BLaER1 (cell line): ENCODE measurements around the gene PPP1R15A.
"Not testable (repeated sequence)": the region's sequence is repeated elsewhere in the genome, so short reads cannot be mapped to it uniquely, and the experiment has no call there.

Experiments
- H3K27ac ChIP-seq: shearing (Covaris generic); formaldehyde crosslinking; 2 replicates; pipeline ENCODE4 v1.8.1; 2022
- H3K27me3 ChIP-seq: shearing (Covaris generic); formaldehyde crosslinking; 2 replicates; pipeline ENCODE4 v1.8.1; 2022
- H3K36me3 ChIP-seq: shearing (Covaris generic); formaldehyde crosslinking; 2 replicates; pipeline ENCODE4 v1.8.1; 2022
- H3K4me1 ChIP-seq: shearing (Covaris generic); formaldehyde crosslinking; 2 replicates; pipeline ENCODE4 v1.8.1; 2022
- H3K4me2 ChIP-seq: shearing (Covaris generic); formaldehyde crosslinking; 2 replicates; pipeline ENCODE4 v1.8.1; 2022
- H3K4me3 ChIP-seq: shearing (Covaris generic); formaldehyde crosslinking; 2 replicates; pipeline ENCODE4 v1.8.1; 2022
- H3K9ac ChIP-seq: shearing (Covaris generic); formaldehyde crosslinking; 2 replicates; pipeline ENCODE4 v1.8.1; 2022
- H3K9me3 ChIP-seq: shearing (Covaris generic); formaldehyde crosslinking; 2 replicates; pipeline ENCODE4 v1.8.1; 2022
- H4K20me1 ChIP-seq: shearing (Covaris generic); formaldehyde crosslinking; 2 replicates; pipeline ENCODE4 v1.8.1; 2022
- Cebpa-rat ChIP-seq: shearing (Covaris generic); IDR thresholded peaks from 2 replicates; pipeline ENCODE4 v1.8.1; 2022

Gene PPP1R15A

GRCh38 chr19:48910803-48911202 is 38.6 kb downstream of the PPP1R15A start:
- Histone ChIP-seq H3K27me3 (no peaks in the 10 kb centered on the region), H3K9me3 (no peaks in the 10 kb centered on the region), H3K36me3 (peaks cover 100% of the 10 kb centered on the region), H3K27ac (no peak overlapping the region), H3K4me3 (no peak overlapping the region), H4K20me1 (no peaks in the 10 kb centered on the region), H3K9ac (no peak overlapping the region), H3K4me1 (peaks cover 17% of the 10 kb centered on the region), H3K4me2 (no peak overlapping the region)
- TF ChIP-seq Cebpa-rat = no peak

- Histone ChIP-seq H3K27me3 (no peaks in the 10 kb centered on the region), H3K4me3 (no peak overlapping the region), H3K4me1 (peaks cover 30% of the 10 kb centered on the region), H4K20me1 (no peaks in the 10 kb centered on the region), H3K9me3 (no peaks in the 10 kb centered on the region), H3K4me2 (no peak overlapping the region), H3K36me3 (peaks cover 100% of the 10 kb centered on the region), H3K27ac (no peak overlapping the region), H3K9ac (no peak overlapping the region)
- TF ChIP-seq Cebpa-rat = no peak
Observed at GRCh38 chr19:48913114-48913889, 41.1 kb downstream of the PPP1R15A start.

DNA sequence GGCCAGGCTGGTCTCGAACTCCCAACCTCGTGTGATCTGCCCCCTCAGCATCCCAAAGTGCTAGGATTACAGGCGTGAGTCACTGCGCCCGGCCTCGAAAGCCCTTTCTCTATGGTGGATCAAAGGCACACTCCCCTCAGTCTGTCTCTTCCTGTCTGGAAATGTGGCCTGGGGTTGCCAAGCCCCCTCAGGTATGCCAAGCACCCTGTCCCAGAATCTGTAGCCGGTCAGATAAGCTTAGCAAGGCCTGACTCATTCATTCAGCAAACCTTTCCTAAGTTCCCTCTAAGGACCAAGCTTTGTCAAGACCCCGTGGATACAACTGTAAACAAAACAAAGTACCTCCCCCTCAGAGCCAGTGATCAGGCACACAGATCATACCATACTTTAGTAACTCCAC is 42.0 kb downstream of the PPP1R15A start:
- Histone ChIP-seq H3K4me2 (no peak overlapping the region), H3K36me3 (peaks cover 100% of the 10 kb centered on the region), H3K9ac (no peak overlapping the region), H3K9me3 (no peaks in the 10 kb centered on the region), H4K20me1 (no peaks in the 10 kb centered on the region), H3K4me3 (no peak overlapping the region), H3K27ac (no peak overlapping the region), H3K4me1 (peaks cover 28% of the 10 kb centered on the region), H3K27me3 (no peaks in the 10 kb centered on the region)
- no peak for TF ChIP-seq Cebpa-rat

GRCh38 chr19:48915757-48916156 is 43.5 kb downstream of the PPP1R15A start:
- no peaks in the 10 kb centered on the region for H3K9me3 ChIP-seq
- H3K4me2 ChIP-seq = no peak overlapping the region
- peaks cover 99% of the 10 kb centered on the region for H3K36me3 ChIP-seq
- no peak for TF ChIP-seq Cebpa-rat
- no peak overlapping the region for H3K9ac ChIP-seq
- H3K27ac ChIP-seq = no peak overlapping the region
- H3K4me3 ChIP-seq = no peak overlapping the region
- peaks cover 19% of the 10 kb centered on the region for H3K4me1 ChIP-seq
- H4K20me1 ChIP-seq = no peaks in the 10 kb centered on the region
- no peaks in the 10 kb centered on the region for H3K27me3 ChIP-seq

DNA sequence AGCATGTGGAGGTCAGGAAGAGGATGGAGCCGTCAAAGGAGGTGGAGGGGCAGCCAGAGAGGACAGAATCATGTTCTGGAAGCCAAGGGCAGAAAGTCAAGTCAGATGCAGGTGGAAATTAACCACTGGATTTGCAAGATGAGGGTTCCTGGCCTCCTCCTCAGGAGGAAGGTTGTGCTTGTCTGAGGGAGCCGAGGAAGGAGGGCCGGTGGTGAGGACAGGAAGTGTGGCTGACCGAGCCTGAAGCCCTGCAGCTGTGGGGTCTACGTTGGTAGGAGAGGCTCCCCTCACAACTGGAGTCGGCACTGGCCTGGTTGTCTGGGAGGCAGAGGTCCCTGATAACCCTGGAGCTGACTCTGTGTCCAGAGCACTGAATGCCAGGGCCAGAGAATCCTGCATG is 45.9 kb downstream of the PPP1R15A start:
- Histone ChIP-seq H3K4me1 (peaks cover 19% of the 10 kb centered on the region), H3K9me3 (no peaks in the 10 kb centered on the region), H3K27ac (peak overlapping the region; percentile 85), H4K20me1 (no peaks in the 10 kb centered on the region), H3K36me3 (peaks cover 97% of the 10 kb centered on the region), H3K27me3 (no peaks in the 10 kb centered on the region), H3K4me2 (peak overlapping the region; percentile 81), H3K9ac (peak overlapping the region; percentile 67), H3K4me3 (0 out of 2 replicates have a peak overlapping the region, but pooled peaks have one; percentile 33)
- TF ChIP-seq Cebpa-rat = no peak

DNA sequence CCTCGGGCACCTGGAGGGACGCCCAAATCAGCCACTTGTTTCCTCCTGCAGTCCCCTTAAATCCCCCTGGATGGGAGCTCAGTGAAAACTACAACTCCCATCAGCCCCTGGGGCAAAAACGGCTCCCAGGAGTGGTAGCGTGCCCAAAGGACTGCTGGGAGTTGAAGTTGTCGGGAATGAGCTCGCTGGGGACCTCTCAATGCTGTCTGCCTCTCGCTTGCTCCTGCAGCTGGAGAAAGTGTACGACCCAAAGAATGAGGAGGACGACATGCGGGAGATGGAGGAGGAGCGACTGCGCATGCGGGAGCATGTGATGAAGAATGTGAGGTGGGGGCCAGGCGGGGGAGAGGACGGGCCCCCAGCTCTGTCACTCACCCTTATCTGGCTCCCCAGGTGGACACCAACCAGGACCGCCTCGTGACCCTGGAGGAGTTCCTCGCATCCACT is 46.6 kb downstream of the PPP1R15A start:
- Histone ChIP-seq H3K9ac (no peak overlapping the region), H3K27ac (peak overlapping the region; percentile 85), H3K4me3 (no peak overlapping the region), H3K4me1 (peaks cover 19% of the 10 kb centered on the region), H3K4me2 (peak overlapping the region; percentile 81), H3K27me3 (no peaks in the 10 kb centered on the region), H4K20me1 (no peaks in the 10 kb centered on the region), H3K36me3 (peaks cover 96% of the 10 kb centered on the region), H3K9me3 (no peaks in the 10 kb centered on the region)
- TF ChIP-seq Cebpa-rat = no peak

GRCh38 chr19:48919271-48919670 is 47.0 kb downstream of the PPP1R15A start:
- H3K4me2 ChIP-seq, H3K27ac ChIP-seq, H3K9ac ChIP-seq, H3K4me3 ChIP-seq, H3K27me3 ChIP-seq, H4K20me1 ChIP-seq, H3K9me3 ChIP-seq: not testable (repeated sequence)
- H3K36me3 ChIP-seq = peaks cover 91% of the 10 kb centered on the region
- H3K4me1 ChIP-seq = peaks cover 19% of the 10 kb centered on the region

DNA sequence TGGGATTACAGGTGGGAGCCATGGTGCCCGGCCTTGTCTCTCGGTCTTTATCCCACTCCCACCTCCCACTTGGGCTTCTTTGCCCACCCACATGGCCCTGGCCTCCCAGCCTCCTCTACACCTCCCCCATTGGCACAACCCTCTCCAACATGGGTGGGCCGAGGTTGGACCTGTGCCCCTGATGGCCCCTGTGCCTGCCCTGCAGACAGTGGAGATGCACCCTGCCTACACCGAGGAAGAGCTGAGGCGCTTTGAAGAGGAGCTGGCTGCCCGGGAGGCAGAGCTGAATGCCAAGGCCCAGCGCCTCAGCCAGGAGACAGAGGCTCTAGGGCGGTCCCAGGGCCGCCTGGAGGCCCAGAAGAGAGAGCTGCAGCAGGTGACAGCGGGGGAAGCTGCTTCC is 48.7 kb downstream of the PPP1R15A start:
- no peak overlapping the region for H3K4me3 ChIP-seq
- TF ChIP-seq Cebpa-rat = no peak
- H4K20me1 ChIP-seq = no peaks in the 10 kb centered on the region
- H3K27me3 ChIP-seq = no peaks in the 10 kb centered on the region
- H3K9me3 ChIP-seq = no peaks in the 10 kb centered on the region
- no peak overlapping the region for H3K27ac ChIP-seq
- peaks cover 19% of the 10 kb centered on the region for H3K4me1 ChIP-seq
- no peak overlapping the region for H3K9ac ChIP-seq
- peaks cover 74% of the 10 kb centered on the region for H3K36me3 ChIP-seq
- no peak overlapping the region for H3K4me2 ChIP-seq

- H3K27me3 ChIP-seq = no peaks in the 10 kb centered on the region
- H3K9me3 ChIP-seq = no peaks in the 10 kb centered on the region
- H4K20me1 ChIP-seq = no peaks in the 10 kb centered on the region
- H3K9ac ChIP-seq = no peak overlapping the region
- no peak overlapping the region for H3K27ac ChIP-seq
- no peak overlapping the region for H3K4me3 ChIP-seq
- peaks cover 19% of the 10 kb centered on the region for H3K4me1 ChIP-seq
- peaks cover 65% of the 10 kb centered on the region for H3K36me3 ChIP-seq
- H3K4me2 ChIP-seq = no peak overlapping the region
- TF ChIP-seq Cebpa-rat = no peak
Observed at GRCh38 chr19:48921721-48922500, 49.7 kb downstream of the PPP1R15A start.
